HFFc6 (cell line): ENCODE results near the gene LRRN4CL. TPM values are rescaled to one million over a fixed set of nuclear protein-coding genes. Genes with fewer than 3 reads are reported as not detected.
"Not testable (repeated sequence)": the region's sequence is repeated elsewhere in the genome, so short reads cannot be mapped to it uniquely, and the experiment has no call there.

Source experiments
- DNase-seq: peaks from one replicate; pipeline ENCODE4 v3.0.0-alpha.2; 2018
- H3K27ac Mint-ChIP-seq: 2 replicates; pipeline ENCODE4 v1.8.0; 2020; ENCODE audit warnings: mild to moderate bottlenecking, mixed read lengths
- H3K27me3 Mint-ChIP-seq: 2 replicates; pipeline ENCODE4 v1.8.0; 2021; ENCODE audit warnings: mild to moderate bottlenecking, moderate library complexity, mixed read lengths; ENCODE audit not compliant: insufficient read depth
- H3K36me3 Mint-ChIP-seq: 2 replicates; pipeline ENCODE4 v1.8.0; 2021; ENCODE audit warnings: low read depth, mixed read lengths
- H3K4me1 Mint-ChIP-seq: 2 replicates; pipeline ENCODE4 v1.8.0; 2020; ENCODE audit warnings: low read depth, mixed read lengths
- H3K4me3 Mint-ChIP-seq: 2 replicates; pipeline ENCODE4 v1.8.0; 2020; ENCODE audit warnings: mild to moderate bottlenecking, moderate library complexity, mixed read lengths
- H3K9me3 Mint-ChIP-seq: 2 replicates; pipeline ENCODE4 v1.8.0; 2020; ENCODE audit warnings: mild to moderate bottlenecking, mixed read lengths
- CTCF ChIP-seq: fragments of 200-600 bp; sonication (generic); IDR thresholded peaks from 2 replicates; pipeline ENCODE4 v1.5.0; 2021; ENCODE audit warnings: antibody characterized with exemption, mild to moderate bottlenecking
- total RNA-seq, 6 experiments: library from RNA; stranded (reverse); fragmentation: NEBNext Ultra II Directional; extraction: Animal tissue kit (Norgen Biotek cat#: 25700); gene quantifications; 2 replicates in 1 of 6; 3 replicates in 5 of 6; pipeline ENCODE4 v1.2.3, GENCODE V29; 2021

Gene LRRN4CL
- total RNA-seq, 6 experiments from 2014 or later = 1.2 to 4.0 (median 1.4) TPM

DNA sequence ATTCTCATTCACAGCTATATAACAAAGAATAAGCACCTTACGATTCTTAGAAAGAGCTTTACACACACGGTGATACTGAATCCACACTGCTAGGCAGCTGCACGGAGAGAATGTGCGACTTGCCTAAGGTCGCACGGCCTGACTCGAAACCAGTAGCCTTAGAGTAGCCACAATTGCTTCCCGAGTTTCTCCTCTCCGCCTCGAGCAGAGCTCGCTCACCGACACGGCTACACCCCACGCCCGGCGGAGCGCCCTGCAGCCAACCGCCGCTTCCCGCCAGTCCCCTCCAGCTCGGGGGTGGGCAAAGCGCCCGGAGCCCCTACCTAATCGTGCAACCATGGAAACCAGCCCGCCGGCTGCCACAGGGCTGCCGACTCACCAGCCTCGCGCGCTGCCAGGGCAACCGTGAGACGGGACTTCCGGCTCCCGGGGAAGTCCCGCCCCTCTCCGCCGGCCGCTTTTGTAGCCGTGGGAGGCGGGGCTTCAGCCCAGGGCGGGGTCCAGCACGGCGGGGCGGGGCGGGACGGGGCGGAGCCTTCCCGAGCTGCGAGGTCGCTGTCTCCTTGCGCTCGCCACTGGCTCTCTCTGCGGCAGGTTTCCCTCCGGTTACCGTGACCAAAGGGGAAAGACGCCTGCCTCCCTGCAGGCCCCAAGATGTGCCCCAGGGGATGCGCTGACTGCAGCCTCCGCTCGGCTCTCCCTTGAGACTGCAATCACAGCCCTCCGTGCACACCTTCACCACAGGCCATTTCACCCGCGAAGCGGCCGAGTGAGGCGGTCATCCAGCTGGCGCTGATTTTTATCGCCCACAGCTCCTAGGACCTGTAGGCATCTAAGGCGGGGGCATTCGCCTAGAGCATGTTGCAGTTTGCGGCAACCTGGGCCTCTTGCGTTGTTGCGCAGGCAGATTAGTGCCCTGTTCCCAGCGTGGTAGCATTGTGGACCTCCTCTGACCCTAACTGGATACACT lies 16.8 kb upstream of the LRRN4CL start:
- H3K4me3 Mint-ChIP-seq = peak overlapping the region; percentile 94
- peak; percentile 93 for DNase-seq
- H3K27me3 Mint-ChIP-seq = peaks cover 5% of the 10 kb centered on the region
- H3K4me1 Mint-ChIP-seq = peaks cover 39% of the 10 kb centered on the region
- H3K36me3 Mint-ChIP-seq = peaks cover 34% of the 10 kb centered on the region
- H3K9me3 Mint-ChIP-seq = no peaks in the 10 kb centered on the region
- no peak for TF ChIP-seq CTCF
- peak overlapping the region; percentile 98 for H3K27ac Mint-ChIP-seq

GRCh38 chr11:62705413-62705812 lies 16.1 kb upstream of the LRRN4CL start:
- no peak for DNase-seq
- no peaks in the 10 kb centered on the region for H3K9me3 Mint-ChIP-seq
- peak overlapping the region; percentile 98 for H3K27ac Mint-ChIP-seq
- peaks cover 39% of the 10 kb centered on the region for H3K4me1 Mint-ChIP-seq
- TF ChIP-seq CTCF = no peak; the same call in 1 of the 2 replicates
- peaks cover 33% of the 10 kb centered on the region for H3K36me3 Mint-ChIP-seq
- H3K27me3 Mint-ChIP-seq = peaks cover 5% of the 10 kb centered on the region
- H3K4me3 Mint-ChIP-seq = peak overlapping the region; percentile 94

- not testable (repeated sequence) for H3K27ac Mint-ChIP-seq, DNase-seq, H3K9me3 Mint-ChIP-seq, H3K4me3 Mint-ChIP-seq, H3K27me3 Mint-ChIP-seq
- Mint-ChIP-seq H3K4me1 (peaks cover 25% of the 10 kb centered on the region), H3K36me3 (peaks cover 25% of the 10 kb centered on the region)
These were observed 14.6 kb upstream of the LRRN4CL start for GRCh38 chr11:62703921-62704320.

DNA sequence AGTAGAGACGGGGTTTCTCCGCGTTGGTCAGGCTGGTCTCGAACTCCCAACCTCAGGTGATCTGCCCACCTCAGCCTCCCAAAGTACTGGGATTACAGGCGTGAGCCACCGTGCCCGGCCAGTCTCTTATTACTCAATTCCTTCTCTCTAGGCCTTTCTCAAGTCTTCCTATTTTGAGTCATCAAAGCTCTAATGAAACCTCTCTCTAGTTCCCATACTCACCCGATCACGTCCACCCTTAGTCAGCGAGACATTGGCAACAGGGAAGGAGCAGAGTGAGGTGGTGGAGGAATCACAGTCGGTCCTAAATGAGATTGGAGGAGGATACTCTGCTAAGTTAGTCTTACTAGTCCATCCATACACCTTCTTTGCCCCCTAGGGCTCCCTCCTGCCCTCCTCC lies 12.9 kb upstream of the LRRN4CL start:
- no peak overlapping the region for H3K4me3 Mint-ChIP-seq
- no peak for TF ChIP-seq CTCF

GRCh38 chr11:62694455-62695167 lies 5.3 kb upstream of the LRRN4CL start:
- Mint-ChIP-seq H3K27ac (peak overlapping the region; percentile 70), H3K4me1 (peaks cover 17% of the 10 kb centered on the region), H3K27me3 (no peaks in the 10 kb centered on the region; the same call in 1 of the 2 replicates), H3K36me3 (peaks cover 18% of the 10 kb centered on the region), H3K9me3 (no peaks in the 10 kb centered on the region), H3K4me3 (no peak overlapping the region)
- DNase-seq = peak; percentile 75
- peak; percentile 89 for TF ChIP-seq CTCF

More for the DNA sequence above, 12.9 kb upstream of the LRRN4CL start:
- H3K36me3 Mint-ChIP-seq = peaks cover 30% of the 10 kb centered on the region
- no peaks in the 10 kb centered on the region; the same call in 1 of the 2 replicates for H3K27me3 Mint-ChIP-seq
- H3K27ac Mint-ChIP-seq = no peak overlapping the region
- no peaks in the 10 kb centered on the region for H3K9me3 Mint-ChIP-seq
- no peak for DNase-seq
- peaks cover 19% of the 10 kb centered on the region for H3K4me1 Mint-ChIP-seq

- DNase-seq, H3K4me3 Mint-ChIP-seq, H3K27ac Mint-ChIP-seq, H3K27me3 Mint-ChIP-seq, H3K9me3 Mint-ChIP-seq: not testable (repeated sequence)
- peaks cover 16% of the 10 kb centered on the region for H3K36me3 Mint-ChIP-seq
- peaks cover 27% of the 10 kb centered on the region for H3K4me1 Mint-ChIP-seq
These were observed 4.3 kb upstream of the LRRN4CL start for GRCh38 chr11:62693624-62694023.
